ENCODE data around the gene CDH10.

The CDH10 gene

DNA sequence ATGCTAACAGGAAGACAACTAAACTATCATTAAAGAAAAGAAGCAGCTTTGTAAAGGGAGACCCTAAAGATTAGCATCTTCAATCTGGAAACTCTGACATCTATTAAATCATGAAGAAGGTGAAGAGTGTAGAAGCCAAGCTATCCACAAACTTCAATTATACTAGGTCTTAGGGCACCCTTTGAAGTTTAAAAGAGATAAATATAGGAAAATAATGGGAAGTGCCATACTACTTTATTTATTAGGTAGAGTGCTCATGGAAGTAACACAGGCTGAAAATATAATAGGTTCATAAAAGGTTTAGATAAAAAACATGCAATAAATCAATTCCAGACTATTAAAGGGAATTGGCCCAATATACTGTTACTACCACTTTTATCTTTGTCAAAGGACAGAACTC is 19.9 kb downstream of the CDH10 start:
- no peak for DNase-seq
- no peaks in the 10 kb centered on the region for H3K4me1 Mint-ChIP-seq
- no peaks in the 10 kb centered on the region for H3K27me3 Mint-ChIP-seq
- no peak for ATAC-seq (replicated peaks)
- no peak overlapping the region for H3K4me3 Mint-ChIP-seq
- H3K27ac Mint-ChIP-seq: no peak overlapping the region
- H3K9me3 Mint-ChIP-seq: no peaks in the 10 kb centered on the region
- H3K36me3 Mint-ChIP-seq: no peaks in the 10 kb centered on the region

DNA sequence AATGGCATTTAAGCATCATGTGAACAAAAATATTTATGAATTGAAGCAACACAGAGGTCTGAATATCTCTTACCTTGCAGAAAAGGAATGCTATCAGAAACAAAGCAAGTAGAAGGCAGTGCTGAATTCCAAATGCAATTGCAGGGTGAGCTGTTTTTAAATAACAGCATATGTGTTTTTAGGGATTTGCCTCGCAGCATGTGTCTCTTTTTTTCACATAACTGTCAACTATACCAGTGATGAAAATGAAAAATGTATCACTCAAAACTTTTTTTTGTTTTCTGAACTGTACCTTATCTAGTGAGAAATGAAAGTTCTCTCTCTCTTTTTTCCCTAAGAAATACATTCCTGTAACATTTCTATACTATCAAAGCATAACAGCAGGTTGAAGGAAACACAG is 21.2 kb downstream of the CDH10 start:
- H3K27ac Mint-ChIP-seq: no peak overlapping the region
- no peak for ATAC-seq (replicated peaks)
- no peaks in the 10 kb centered on the region for H3K4me1 Mint-ChIP-seq
- H3K9me3 Mint-ChIP-seq: no peaks in the 10 kb centered on the region
- H3K36me3 Mint-ChIP-seq: no peaks in the 10 kb centered on the region
- H3K27me3 Mint-ChIP-seq: no peaks in the 10 kb centered on the region
- no peak for DNase-seq
- H3K4me3 Mint-ChIP-seq: no peak overlapping the region

DNA sequence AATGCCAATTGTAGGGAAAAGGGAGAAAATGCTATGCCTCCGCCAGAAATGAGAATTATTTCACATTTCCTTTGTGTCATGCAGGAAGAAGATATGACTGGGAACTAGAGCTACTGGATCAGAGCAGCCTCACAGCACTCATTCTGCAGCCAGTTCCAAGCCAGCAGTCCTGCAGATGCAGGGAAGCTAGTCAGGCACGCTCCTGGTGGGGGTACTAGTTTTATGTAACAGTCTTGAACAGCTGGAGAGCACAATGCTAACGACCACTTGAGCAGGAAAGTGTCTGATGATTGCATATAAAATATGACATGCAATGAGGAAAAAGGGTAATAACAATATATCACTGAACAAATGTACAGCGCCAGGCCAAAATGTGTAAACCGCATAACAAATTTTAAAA is 21.7 kb downstream of the CDH10 start:
- Mint-ChIP-seq H3K9me3 (no peaks in the 10 kb centered on the region), H3K27me3 (no peaks in the 10 kb centered on the region), H3K27ac (no peak overlapping the region), H3K4me3 (no peak overlapping the region), H3K36me3 (no peaks in the 10 kb centered on the region), H3K4me1 (no peaks in the 10 kb centered on the region)
- DNase-seq (no peak), ATAC-seq (replicated peaks) (no peak)

DNA sequence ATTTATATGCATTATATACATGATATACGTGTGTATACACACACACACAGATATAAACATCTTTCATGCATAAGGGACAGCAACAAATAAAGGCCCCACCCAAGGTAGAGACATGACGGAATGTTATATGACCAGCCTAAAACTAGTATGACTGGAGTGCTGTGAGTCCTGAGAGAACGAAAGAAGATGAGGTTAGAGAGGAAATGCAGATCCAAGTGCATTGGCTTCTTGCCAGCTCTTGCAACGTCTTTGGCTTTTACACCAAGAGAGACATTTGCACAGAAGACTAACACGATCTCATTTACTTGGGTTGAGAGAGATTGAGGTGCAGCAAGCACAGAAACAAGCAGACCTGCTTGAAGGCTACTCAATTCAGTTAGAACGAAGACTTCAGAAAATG is 23.0 kb downstream of the CDH10 start:
- ATAC-seq (replicated peaks): no peak
- Mint-ChIP-seq H3K36me3 (no peaks in the 10 kb centered on the region), H3K9me3 (peaks cover 0 to 3% of the 10 kb centered on the region in 2 donors), H3K4me1 (no peaks in the 10 kb centered on the region), H3K4me3 (no peak overlapping the region), H3K27ac (no peak overlapping the region), H3K27me3 (no peaks in the 10 kb centered on the region)
- DNase-seq: no peak

DNA sequence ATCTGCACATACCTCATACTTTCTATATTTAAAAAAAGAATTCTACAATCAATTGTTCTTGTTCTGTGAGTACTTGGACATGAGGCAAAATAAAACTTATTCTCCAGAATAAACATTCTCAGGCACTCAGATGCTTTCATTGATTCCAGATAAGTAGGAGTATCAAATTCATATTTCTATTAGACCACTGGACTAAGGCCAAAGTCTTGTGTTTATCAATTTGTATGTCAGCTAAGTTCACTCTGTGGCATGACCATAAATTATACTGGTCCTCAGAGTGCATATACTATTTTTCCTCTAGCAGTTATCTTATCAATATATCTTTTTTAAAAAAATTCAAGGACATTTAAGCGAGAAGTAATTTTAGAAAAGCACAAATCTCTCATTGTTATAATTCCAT is 28.2 kb downstream of the CDH10 start:
- H3K9me3 Mint-ChIP-seq: peaks cover 3 to 4% of the 10 kb centered on the region in 2 donors
- DNase-seq (no peak), ATAC-seq (replicated peaks) (no peak)
- no peak overlapping the region for H3K4me3 Mint-ChIP-seq
- H3K36me3 Mint-ChIP-seq: no peaks in the 10 kb centered on the region
- H3K27me3 Mint-ChIP-seq: no peaks in the 10 kb centered on the region
- no peaks in the 10 kb centered on the region for H3K4me1 Mint-ChIP-seq
- H3K27ac Mint-ChIP-seq: no peak overlapping the region

DNA sequence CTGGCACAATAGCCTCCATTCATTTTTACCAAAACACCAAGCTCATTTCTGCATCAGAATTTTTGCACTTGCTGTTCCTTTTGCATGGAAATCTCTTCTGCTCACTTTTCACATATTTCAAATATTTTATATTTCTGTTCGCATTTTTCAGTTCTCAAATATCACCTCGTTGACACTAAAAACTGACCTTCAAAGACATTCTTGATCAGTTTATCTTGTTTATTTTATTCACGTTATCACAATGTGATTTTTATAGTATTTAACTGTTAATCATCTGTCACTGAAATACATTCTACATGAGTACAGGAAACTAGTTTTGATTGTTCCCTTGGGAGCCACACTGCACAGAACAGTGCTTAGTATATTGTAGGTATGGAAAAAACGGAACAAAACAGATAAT is 29.6 kb downstream of the CDH10 start:
- no peaks in the 10 kb centered on the region for H3K36me3 Mint-ChIP-seq
- peaks cover 3 to 5% of the 10 kb centered on the region in 2 donors for H3K9me3 Mint-ChIP-seq
- DNase-seq (no peak), ATAC-seq (replicated peaks) (no peak)
- H3K27me3 Mint-ChIP-seq: no peaks in the 10 kb centered on the region
- no peak overlapping the region for H3K27ac Mint-ChIP-seq
- no peaks in the 10 kb centered on the region for H3K4me1 Mint-ChIP-seq
- H3K4me3 Mint-ChIP-seq: no peak overlapping the region

DNA sequence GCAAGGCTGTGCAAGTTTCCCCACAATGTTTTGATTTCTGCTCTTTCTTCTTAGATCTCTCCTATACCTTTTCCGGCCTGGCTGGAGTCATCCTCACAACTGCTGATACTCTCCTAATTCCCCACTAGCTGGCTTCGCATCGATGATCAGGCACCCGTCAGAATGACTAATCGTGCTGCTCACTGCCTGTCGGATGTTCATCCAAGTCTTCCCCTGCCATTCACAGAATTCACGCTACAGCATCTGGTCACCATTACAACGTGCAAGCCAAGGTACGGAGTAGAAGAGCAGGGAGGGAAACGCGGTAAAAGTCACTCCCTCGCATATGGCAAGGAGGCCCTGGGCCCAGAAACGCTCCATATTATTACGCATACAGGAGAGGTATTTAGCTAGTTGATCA is 35.1 kb downstream of the CDH10 start:
- H3K9me3 Mint-ChIP-seq: peaks cover 0 to 3% of the 10 kb centered on the region in 2 donors
- no peak overlapping the region for H3K27ac Mint-ChIP-seq
- no peaks in the 10 kb centered on the region for H3K4me1 Mint-ChIP-seq
- no peak overlapping the region for H3K4me3 Mint-ChIP-seq
- no peak for ATAC-seq (replicated peaks)
- DNase-seq: no peak
- H3K27me3 Mint-ChIP-seq: no peaks in the 10 kb centered on the region
- H3K36me3 Mint-ChIP-seq: no peaks in the 10 kb centered on the region

DNA sequence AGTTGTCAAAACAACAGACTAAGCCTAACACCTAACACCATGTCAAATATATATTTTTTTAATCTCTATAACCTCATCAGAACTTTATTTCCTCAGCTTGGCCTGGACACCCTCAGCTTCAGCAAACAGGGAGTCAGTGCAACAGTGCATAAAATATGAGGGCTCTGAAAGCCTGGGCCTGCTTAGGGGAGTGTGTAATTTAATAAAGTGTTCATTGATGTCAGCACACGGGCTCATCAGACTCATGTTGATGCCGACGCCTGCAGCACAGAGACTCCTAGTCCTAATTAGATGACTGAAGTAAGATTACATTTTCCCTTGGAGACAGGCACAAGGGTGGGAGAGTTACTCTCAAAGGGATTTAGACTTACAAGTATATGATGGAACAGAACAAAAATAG is 37.8 kb downstream of the CDH10 start:
- ATAC-seq (replicated peaks) (no peak), DNase-seq (no peak)
- Mint-ChIP-seq H3K27me3 (no peaks in the 10 kb centered on the region), H3K36me3 (no peaks in the 10 kb centered on the region), H3K9me3 (peaks cover 0 to 3% of the 10 kb centered on the region in 2 donors), H3K4me1 (no peaks in the 10 kb centered on the region), H3K4me3 (no peak overlapping the region), H3K27ac (no peak overlapping the region)

DNA sequence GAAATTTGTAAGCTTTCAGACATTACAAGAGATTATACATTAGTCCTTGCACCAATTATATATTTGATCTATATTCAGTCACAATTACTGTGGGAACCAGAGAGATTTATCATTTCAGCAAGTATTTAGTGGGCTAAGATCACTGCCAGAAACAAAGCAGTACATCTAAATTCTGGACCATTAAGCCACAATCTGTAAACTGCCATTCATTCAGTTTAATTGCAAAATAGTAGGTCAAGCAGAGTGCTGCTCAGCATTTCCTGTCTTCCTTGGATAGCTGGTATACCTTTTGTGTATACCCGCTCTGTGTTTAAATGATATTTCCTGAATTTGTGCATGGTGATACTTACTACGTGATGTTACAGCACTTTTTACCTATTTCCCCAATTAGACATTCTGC is 42.6 kb downstream of the CDH10 start:
- Mint-ChIP-seq H3K4me3 (no peak overlapping the region), H3K9me3 (peaks cover 0 to 2% of the 10 kb centered on the region in 2 donors), H3K4me1 (no peaks in the 10 kb centered on the region), H3K27me3 (no peaks in the 10 kb centered on the region), H3K36me3 (no peaks in the 10 kb centered on the region), H3K27ac (no peak overlapping the region)
- DNase-seq (no peak), ATAC-seq (replicated peaks) (no peak)

DNA sequence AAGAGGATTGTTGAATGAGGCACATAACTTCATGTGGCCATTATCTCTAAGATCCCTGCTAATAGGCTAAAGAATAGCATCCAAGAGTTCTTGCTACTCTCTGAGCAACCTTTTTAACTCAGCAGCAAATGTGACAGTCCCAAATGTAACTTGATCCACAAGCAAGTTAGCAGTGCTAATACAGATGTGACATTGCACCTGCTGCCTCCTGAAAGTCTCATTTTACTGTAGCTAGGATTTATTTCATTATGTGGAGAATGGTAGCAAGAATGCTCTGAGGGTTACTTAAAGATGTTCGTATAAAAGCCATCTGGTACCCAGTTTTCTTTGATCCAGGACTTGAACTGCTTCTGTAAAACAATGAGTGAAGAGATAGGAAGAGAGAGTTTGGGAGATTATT is 45.8 kb downstream of the CDH10 start:
- peaks cover 0 to 4% of the 10 kb centered on the region in 2 donors for H3K9me3 Mint-ChIP-seq
- H3K4me1 Mint-ChIP-seq: no peaks in the 10 kb centered on the region
- H3K27ac Mint-ChIP-seq: no peak overlapping the region
- no peaks in the 10 kb centered on the region for H3K36me3 Mint-ChIP-seq
- ATAC-seq (replicated peaks) (no peak), DNase-seq (no peak)
- no peaks in the 10 kb centered on the region for H3K27me3 Mint-ChIP-seq
- no peak overlapping the region for H3K4me3 Mint-ChIP-seq

DNA sequence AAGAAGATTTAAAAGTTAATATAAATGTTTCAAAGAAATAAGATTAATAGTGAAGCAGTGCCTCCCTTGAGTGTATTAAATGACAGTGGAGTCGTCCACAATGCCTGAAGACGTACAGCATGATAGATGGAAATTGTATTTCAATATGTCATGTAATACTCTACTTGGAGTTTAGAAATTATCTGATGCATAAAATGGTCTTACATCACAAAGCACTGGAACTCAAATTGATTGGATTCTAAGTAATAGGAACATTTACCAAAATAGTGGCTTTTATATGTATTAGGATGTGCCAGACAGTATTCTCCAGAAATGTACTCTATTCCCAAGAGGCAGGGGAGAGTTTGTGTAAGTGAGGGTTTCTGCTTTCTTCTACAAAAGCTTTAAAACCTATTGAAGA is 49.4 kb downstream of the CDH10 start:
- DNase-seq (no peak), ATAC-seq (replicated peaks) (no peak)
- H3K4me1 Mint-ChIP-seq: no peaks in the 10 kb centered on the region
- peaks cover 0 to 2% of the 10 kb centered on the region in 2 donors for H3K9me3 Mint-ChIP-seq
- no peaks in the 10 kb centered on the region for H3K27me3 Mint-ChIP-seq
- no peaks in the 10 kb centered on the region for H3K36me3 Mint-ChIP-seq
- H3K4me3 Mint-ChIP-seq: no peak overlapping the region
- no peak overlapping the region for H3K27ac Mint-ChIP-seq

DNA sequence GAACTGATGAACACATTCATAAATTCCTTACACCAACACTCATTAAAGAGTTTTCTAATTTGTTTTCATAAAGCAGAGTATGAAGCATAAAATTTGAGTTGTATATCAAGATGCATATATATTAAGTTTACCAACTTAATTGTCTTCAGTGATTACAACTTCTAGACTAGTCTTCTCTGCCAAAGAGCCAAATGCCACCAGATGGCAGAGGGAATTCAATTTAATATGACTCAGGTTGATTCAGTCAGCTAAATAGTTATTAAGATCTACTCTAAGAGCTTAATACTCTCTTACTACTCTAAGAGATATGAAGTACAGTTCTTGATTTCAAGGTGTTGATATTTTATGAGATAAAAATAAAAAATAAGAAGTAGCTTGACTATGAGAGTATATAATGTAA is 53.4 kb downstream of the CDH10 start:
- DNase-seq (no peak), ATAC-seq (replicated peaks) (no peak)
- H3K36me3 Mint-ChIP-seq: no peaks in the 10 kb centered on the region
- H3K4me3 Mint-ChIP-seq: no peak overlapping the region
- no peaks in the 10 kb centered on the region for H3K27me3 Mint-ChIP-seq
- no peak overlapping the region for H3K27ac Mint-ChIP-seq
- H3K9me3 Mint-ChIP-seq: peaks cover 0 to 2% of the 10 kb centered on the region in 2 donors
- H3K4me1 Mint-ChIP-seq: no peaks in the 10 kb centered on the region

DNA sequence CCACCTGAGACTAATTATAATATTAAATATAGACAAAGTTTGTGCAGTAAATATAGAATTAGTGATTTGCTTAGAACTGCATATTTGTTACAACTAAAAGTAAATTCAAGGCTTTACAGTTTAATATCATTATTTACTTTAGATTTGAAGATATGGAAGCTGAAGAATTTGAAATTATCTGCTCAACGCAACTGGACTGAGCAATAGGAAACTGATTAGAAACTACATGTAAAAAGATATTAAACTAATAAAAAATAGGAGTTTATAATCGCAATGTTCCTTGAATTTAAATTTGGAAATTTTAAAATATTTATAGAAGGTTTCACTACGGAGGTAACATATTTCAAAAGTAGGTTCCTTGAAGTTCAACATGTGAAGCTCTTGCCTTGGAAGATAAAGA is 55.2 kb downstream of the CDH10 start:
- H3K36me3 Mint-ChIP-seq: no peaks in the 10 kb centered on the region
- H3K9me3 Mint-ChIP-seq: peaks cover 2 to 3% of the 10 kb centered on the region in 2 donors
- H3K27me3 Mint-ChIP-seq: no peaks in the 10 kb centered on the region
- H3K4me3 Mint-ChIP-seq: no peak overlapping the region
- H3K4me1 Mint-ChIP-seq: no peaks in the 10 kb centered on the region
- DNase-seq (no peak), ATAC-seq (replicated peaks) (no peak)
- H3K27ac Mint-ChIP-seq: no peak overlapping the region

DNA sequence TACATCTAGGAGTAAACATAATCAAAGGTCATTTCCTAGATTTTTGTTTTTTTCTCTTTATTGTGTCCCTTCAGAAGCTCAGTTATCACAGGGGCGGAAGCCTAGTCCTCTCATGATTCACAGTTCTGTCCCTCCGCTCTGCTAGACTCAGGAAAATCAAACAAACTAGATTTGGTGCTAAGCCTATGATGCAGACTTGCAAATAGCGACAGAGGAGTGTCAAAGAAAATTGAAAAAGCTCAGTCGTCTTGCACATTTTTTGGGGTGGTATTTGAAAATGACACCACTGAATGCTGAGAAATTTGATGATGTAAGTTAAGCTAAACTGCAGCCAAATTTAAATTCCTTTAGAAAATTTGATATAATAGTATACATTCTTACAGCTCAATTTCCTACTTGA is 59.0 kb downstream of the CDH10 start:
- H3K4me1 Mint-ChIP-seq: no peaks in the 10 kb centered on the region
- no peak for ATAC-seq (replicated peaks)
- no peaks in the 10 kb centered on the region for H3K36me3 Mint-ChIP-seq

DNA sequence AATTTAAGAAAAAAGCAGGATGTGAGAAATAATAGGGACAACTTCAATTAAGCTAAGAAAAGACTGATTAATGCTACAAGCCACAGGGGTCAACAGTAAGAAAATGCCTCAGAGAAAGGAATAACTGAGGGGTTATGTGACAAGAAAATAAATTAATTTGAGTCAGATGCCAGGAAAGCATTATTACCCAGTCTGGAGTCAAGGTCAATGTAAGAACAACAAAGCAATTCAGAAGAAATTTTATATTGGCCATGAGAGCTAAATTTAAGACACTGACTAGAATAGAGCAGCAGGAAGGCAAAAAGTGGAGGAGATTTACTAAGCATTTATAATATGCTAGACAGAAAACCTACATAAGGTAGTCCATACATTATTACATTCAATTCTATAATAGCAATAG is 73.5 kb downstream of the CDH10 start:
- Mint-ChIP-seq H3K27me3 (no peaks in the 10 kb centered on the region), H3K4me1 (no peaks in the 10 kb centered on the region), H3K27ac (no peak overlapping the region), H3K9me3 (peaks cover 0 to 14% of the 10 kb centered on the region in 2 donors), H3K36me3 (no peaks in the 10 kb centered on the region), H3K4me3 (no peak overlapping the region)
- DNase-seq: no peak
- ATAC-seq (replicated peaks): no peak

More for the DNA sequence above, 59.0 kb downstream of the CDH10 start:
- no peaks in the 10 kb centered on the region for H3K27me3 Mint-ChIP-seq
- no peak overlapping the region for H3K4me3 Mint-ChIP-seq
- no peak for DNase-seq
- H3K9me3 Mint-ChIP-seq: peaks cover 3% of the 10 kb centered on the region in 2 donors
- no peak overlapping the region for H3K27ac Mint-ChIP-seq

DNA sequence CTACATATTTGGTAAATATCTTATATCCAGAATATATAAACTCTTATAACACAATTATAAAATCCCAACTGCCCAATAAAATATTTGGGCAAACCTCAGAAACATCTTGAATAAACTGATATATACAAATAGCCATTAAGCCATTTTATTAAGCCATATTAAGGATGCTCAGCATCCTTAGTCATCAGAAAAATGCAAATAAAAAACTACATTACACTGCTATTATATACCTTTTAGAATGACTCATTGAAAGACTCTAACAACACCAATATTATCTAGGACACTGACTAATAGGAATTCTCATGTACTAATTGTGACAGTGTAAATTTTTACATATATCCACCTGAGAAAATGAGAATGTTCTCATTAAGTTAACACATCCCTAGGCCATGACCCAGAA is 77.8 kb downstream of the CDH10 start:
- Mint-ChIP-seq H3K27ac (no peak overlapping the region), H3K4me1 (no peaks in the 10 kb centered on the region), H3K4me3 (no peak overlapping the region), H3K9me3 (peaks cover 0 to 1% of the 10 kb centered on the region in 2 donors), H3K36me3 (no peaks in the 10 kb centered on the region), H3K27me3 (no peaks in the 10 kb centered on the region)
- DNase-seq (no peak), ATAC-seq (replicated peaks) (no peak)
